T1000 (cell line): ENCODE data around the gene MDC1.

ENCODE experiments used
- DNase-seq: peaks from one replicate; lab custom pipeline; 2025; ENCODE audit warnings: mixed read lengths; lab: John Stamatoyannopoulos, UW

Gene MDC1

GRCh38 chr6:30748851-30749540, 31.9 kb upstream of the MDC1 start:
- DNase-seq: no peak

- DNase-seq: no peak
Observed at GRCh38 chr6:30747902-30748769, 31.1 kb upstream of the MDC1 start.

GRCh38 chr6:30747300-30747687, 30.2 kb upstream of the MDC1 start:
- DNase-seq: no peak

GRCh38 chr6:30744054-30744805, 27.1 kb upstream of the MDC1 start, which contains the start of gene IER3:
IER3 (minus strand) TSS chr6:30744547; CDS start chr6:30744518, 29 bp downstream.
- DNase-seq: peak; percentile 94

GRCh38 chr6:30743099-30744053, 26.3 kb upstream of the MDC1 start:
- no peak for DNase-seq

- DNase-seq: peak; percentile 97
Observed at GRCh38 chr6:30742316-30743098, 25.4 kb upstream of the MDC1 start, which contains the start of gene FLOT1. FLOT1 (minus strand) TSS chr6:30742687; CDS start chr6:30742189, 498 bp downstream.

- DNase-seq: no peak
Observed at GRCh38 chr6:30741789-30742315, 24.8 kb upstream of the MDC1 start.

- no peak for DNase-seq
Observed at GRCh38 chr6:30741063-30741779, 24.1 kb upstream of the MDC1 start.

- DNase-seq: no peak
Observed at GRCh38 chr6:30740540-30740870, 23.4 kb upstream of the MDC1 start.

GRCh38 chr6:30738532-30738931, 21.5 kb upstream of the MDC1 start:
- DNase-seq: no peak

GRCh38 chr6:30735668-30736314, 18.7 kb upstream of the MDC1 start:
- DNase-seq: no peak

GRCh38 chr6:30732237-30732943, 15.3 kb upstream of the MDC1 start:
- DNase-seq: no peak

GRCh38 chr6:30730601-30731435, 13.7 kb upstream of the MDC1 start:
- DNase-seq: no peak

GRCh38 chr6:30727920-30728553, 11.0 kb upstream of the MDC1 start:
- no peak for DNase-seq

- no peak for DNase-seq
Observed at GRCh38 chr6:30726506-30727413, 9.7 kb upstream of the MDC1 start.
